Glomerular endothelial cell (primary cell): Measurements from ENCODE around the gene NFATC2. TPM values are rescaled to one million over a fixed set of nuclear protein-coding genes. Genes with fewer than 3 reads are reported as not detected.

Experiments used
- DNase-seq: peaks from one replicate; pipeline ENCODE4 v3.0.0-alpha.2; 2011; ENCODE audit warnings: low read depth, low spot score; ENCODE audit errors: extremely low read depth
- total RNA-seq: library from RNA; depleted of rRNA; stranded (reverse); fragments of >200 nt; gene quantifications from 2 replicates; pipeline ENCODE4 v1.2.3, GENCODE V29; 2015

Gene NFATC2
- 10.1 and 21.6 TPM in 2 replicates for total RNA-seq

- no peak for DNase-seq
These were observed at the start of gene NFATC2 for GRCh38 chr20:51542571-51543421. Gene NFATC2, minus strand, starts transcription at chr20:51542719. Its CDS starts 220 bp downstream, at chr20:51542499.

GRCh38 chr20:51591871-51592270 is 49.4 kb upstream of the NFATC2 start:
- no peak for DNase-seq

DNA sequence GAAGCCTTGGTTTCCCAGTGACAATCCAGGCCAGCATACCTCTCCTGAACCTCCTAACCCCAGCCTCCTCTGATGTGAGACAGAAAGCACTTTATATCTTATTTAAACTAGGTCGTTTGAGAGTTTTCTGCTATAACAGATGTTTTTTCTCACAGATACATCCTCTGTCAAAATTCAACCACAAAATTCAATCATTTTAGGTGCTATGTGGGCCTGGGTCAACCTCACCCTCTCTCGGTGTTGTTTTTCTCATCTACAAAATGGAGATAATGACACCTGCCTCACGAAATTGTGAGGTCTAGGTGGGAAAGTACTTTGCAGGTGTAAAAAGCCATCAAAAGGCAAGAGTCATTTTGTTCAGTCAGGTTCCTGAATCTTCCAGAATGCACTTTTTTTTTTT is 46.2 kb upstream of the NFATC2 start:
- no peak for DNase-seq

GRCh38 chr20:51587145-51587544 is 44.6 kb upstream of the NFATC2 start:
- no peak for DNase-seq

DNA sequence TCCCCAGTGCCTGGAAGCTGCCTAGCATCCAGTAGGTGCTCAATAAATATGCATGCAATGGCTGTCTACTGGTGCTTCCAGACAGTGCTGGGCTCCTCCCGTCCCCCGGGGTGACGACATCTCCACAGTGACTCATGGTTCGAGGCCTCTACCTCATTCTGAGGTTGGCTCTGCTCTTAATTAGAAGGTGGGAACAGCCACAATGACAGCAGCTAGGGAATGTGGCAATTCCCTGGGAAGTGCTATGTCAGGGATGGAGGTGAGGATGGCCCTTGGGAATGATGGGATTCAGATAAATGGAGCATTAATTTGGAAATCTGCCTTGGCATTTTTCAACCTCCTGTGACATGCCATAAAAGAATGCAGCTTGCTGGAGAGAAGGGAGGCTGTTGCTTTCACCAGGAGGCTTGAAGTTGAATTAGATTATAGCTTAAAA is 43.5 kb upstream of the NFATC2 start:
- no peak for DNase-seq

DNA sequence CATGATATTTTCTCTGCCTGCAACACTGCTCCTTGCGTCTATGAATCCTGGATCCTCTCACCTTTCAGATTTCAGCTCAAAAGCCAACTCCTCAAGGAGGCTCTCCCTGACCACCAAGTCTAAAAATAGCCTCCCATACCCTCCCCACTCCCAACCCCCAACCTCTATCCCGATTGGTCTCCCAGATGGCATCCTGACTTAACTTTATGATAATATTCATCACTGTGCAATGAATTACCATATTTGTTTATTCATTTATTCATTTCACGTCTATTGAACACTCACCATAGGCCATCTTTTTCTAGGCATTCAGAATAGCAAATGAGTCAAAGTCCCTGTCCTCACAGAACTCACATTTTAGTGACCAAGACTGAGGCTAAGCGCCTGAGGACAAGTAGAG is 42.6 kb upstream of the NFATC2 start:
- DNase-seq = no peak

GRCh38 chr20:51584737-51585136 is 42.2 kb upstream of the NFATC2 start:
- no peak for DNase-seq

- DNase-seq = no peak
These were observed 41.6 kb upstream of the NFATC2 start for GRCh38 chr20:51584116-51584515.

DNA sequence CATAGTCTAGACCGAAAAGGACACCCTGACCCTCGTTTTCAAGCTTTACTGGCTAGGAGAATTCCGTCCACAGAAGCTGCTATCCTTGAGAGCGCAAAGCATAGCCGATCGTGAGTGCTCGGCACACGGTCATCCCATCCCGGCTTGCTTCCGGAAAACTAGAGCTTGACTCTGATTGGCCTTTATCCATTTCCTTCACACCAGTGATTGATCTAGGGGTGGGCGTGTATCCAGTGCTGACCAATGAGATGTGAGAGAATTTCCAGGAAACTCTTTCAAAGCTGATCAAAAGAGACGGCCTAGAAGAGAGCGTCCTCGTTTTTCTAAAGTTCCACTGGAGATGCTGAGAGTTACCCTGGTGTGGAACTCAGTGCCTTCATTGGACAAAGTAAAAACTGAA is 41.0 kb upstream of the NFATC2 start:
- no peak for DNase-seq

GRCh38 chr20:51583073-51583472 is 40.6 kb upstream of the NFATC2 start:
- no peak for DNase-seq

GRCh38 chr20:51581571-51581970 is 39.1 kb upstream of the NFATC2 start:
- no peak for DNase-seq

DNA sequence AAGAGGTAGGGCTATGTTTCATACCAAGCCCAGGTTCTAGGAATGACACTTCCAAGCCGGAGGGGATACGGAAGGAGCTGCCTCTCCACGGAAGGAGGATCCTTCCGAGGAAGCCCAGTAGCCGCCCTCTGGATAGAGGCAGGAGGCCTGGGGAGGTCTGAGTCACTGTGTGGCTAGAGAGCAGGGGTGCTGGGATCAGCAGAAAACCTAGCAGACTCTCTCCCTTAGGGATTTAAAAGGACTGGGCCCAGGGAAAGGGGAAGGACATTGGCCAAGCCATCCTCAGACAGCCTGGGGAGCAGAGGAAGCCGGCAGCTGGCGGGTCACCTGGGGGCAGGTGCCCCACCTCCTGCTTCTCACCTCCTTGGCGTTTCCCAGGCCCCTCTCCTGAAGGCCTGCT is 36.6 kb upstream of the NFATC2 start:
- DNase-seq = no peak

DNA sequence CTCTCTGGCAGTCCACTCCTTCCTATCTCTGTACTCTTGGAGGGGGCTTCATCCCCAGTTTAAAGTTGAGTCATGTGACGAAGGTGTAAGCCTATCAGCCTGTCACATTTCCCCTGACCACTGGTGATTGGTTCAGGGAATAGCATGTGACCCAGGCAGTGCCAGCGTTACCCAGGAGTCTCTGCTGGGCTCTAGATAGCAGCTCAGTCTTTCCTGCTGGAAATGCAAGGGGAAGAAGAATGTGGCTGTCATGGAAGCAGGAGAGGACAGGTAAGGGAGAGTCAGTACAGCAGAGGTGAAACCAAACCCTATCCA is 35.6 kb upstream of the NFATC2 start:
- no peak for DNase-seq

DNA sequence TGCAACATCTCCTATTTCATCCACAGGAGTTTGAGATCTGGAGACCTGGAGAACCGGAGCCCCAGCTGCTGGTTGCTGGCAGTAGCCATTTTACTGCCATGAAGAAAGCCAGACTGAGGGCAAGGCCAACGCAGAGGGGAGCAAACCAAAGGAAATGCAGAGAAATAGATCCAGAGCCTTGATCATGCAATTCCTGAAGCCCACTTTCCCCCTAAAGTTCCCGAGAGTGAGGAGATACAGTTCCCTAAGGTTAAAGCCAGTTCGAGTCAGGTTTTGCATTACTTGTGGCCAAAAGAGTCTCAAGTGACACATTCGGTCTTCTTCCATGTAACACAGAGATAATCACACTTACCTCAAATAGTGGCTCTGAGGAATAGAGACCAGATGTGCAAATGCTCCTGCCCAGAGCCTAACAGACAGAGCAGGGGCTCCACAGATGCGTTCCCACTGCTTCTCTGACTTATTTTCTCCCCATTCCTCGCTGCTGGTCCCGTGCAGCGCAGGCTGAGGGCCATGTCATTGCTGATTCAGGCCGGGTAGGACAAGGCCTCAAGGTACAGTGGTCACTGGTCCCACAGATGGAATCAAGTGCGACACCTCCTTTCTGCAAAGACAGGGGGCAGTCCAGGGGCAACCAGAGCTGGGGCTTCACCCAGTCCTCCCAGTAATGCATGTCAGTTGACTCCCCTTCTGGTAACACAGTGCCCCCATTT is 35.1 kb upstream of the NFATC2 start:
- no peak for DNase-seq

- DNase-seq = no peak
These were observed 33.0 kb upstream of the NFATC2 start for GRCh38 chr20:51575486-51575885.

GRCh38 chr20:51574248-51575033 is 31.9 kb upstream of the NFATC2 start:
- no peak for DNase-seq

- DNase-seq = no peak
These were observed 31.2 kb upstream of the NFATC2 start for GRCh38 chr20:51573576-51574243.

DNA sequence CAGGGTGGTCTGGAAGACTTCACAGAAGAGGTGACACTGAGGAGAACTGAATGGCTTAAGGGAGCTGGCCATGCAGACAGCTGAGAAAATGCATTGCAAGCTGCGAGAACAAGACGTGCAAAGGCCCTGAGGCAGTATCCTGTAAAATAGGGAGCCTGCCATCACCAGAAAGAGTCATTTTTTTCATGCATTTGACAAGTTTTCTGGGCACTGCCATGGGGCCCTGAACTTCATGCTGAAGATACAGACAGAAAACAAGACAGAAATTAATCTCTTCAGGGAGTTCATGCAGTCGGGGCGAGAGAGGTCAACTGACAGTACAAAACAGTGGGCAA is 28.9 kb upstream of the NFATC2 start:
- DNase-seq = no peak

DNA sequence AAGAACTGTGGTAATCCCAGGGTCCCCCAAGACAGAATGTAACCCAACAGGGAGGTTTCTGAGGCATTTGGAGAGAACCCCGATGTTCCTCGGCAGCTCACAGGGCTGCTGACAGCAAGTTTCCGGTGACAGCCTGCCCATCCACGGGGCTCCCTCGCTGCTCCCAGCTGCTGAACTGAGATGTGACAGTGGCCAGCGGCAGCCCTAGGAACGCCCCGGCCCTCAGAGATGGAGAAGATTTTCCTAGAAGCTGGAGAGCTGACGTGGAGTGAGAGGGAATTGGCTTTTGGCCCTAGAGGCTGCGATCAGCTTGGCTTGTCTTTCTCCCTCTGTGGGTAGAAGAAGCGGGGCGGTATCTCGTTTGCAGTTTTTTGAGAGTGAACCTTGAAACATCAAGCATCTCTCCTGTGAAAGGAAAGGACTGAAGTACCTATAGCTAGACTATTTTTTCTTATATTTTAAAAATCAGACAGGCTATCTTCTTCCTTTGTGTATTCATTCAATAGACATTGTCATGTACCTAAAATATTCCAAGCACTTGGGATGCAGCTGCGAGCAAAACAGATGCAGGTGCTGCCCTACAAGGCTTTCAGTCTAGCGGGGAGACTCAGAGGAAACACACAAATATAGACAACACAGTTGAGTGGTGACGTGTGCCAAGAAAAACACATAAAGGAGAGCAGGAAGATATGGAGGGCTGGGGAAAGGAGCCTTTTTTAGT is 28.4 kb upstream of the NFATC2 start:
- no peak for DNase-seq
